ENCODE data around the gene COL23A1.

Gene COL23A1

GRCh38 chr5:178427576-178428197 is 162.5 kb downstream of the COL23A1 start:
- no peak overlapping the region for H3K4me3 ChIP-seq (replicated peaks; ENCODE audit: low read depth, low read length)
- DNase-seq (ENCODE audit: extremely low read depth, low read depth) = no peak
- no peak for TF ChIP-seq CTCF (IDR thresholded peaks at IDR 0.05; ENCODE audit: low read depth, low read length, missing control alignments)

DNA sequence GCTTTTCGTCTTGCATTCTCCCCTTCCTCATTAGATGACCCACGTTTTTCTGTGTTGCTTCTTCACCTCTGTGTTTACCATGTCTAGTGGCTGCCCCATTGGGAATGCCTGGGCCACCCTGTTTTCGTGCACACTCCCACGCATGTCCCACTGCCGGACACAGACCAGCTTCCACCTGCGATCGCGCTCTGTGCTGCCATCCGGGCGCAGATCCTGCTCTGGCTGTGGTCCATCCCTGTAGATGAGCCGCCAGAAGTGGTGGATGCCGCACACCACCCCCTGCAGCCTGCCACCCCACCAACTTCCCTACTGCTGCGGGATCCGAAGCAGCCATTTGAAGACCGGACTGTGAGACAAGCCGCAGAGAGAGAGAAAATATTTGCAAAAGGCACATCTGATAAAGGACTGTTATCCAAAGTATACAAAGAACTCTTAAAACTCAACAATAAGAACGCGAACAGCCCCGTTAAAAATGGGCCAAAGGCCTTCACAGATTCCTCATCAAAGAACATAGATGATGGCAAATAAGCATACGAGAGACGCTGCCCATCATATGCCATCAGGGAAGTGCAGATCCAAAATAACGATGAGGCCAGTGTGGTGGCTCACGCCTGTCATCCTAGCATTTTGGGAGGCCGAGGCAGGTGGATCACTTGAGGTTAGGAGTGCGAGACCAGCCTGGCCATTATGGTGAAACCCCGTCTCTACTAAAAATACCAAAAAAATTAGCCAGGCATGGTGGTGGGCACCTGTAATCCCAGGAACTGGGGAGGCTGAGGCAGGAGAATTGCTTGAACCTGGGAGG is 163.7 kb downstream of the COL23A1 start:
- TF ChIP-seq CTCF (IDR thresholded peaks at IDR 0.05; ENCODE audit: low read depth, low read length, missing control alignments) = no peak

GRCh38 chr5:178425621-178426068 is 164.5 kb downstream of the COL23A1 start:
- no peak for DNase-seq (ENCODE audit: extremely low read depth, low read depth)
- TF ChIP-seq CTCF (IDR thresholded peaks at IDR 0.05; ENCODE audit: low read depth, low read length, missing control alignments) = no peak
- no peak overlapping the region for H3K4me3 ChIP-seq (replicated peaks; ENCODE audit: low read depth, low read length)

More for the DNA sequence above, 163.7 kb downstream of the COL23A1 start:
- H3K4me3 ChIP-seq (replicated peaks; ENCODE audit: low read depth, low read length) = no peak overlapping the region
- DNase-seq (ENCODE audit: extremely low read depth, low read depth) = no peak

GRCh38 chr5:178424810-178425177 is 165.4 kb downstream of the COL23A1 start:
- DNase-seq (ENCODE audit: extremely low read depth, low read depth) = no peak
- TF ChIP-seq CTCF (IDR thresholded peaks at IDR 0.05; ENCODE audit: low read depth, low read length, missing control alignments) = no peak
- H3K4me3 ChIP-seq (replicated peaks; ENCODE audit: low read depth, low read length) = no peak overlapping the region

GRCh38 chr5:178423901-178424809 is 166.0 kb downstream of the COL23A1 start:
- DNase-seq (ENCODE audit: extremely low read depth, low read depth) = no peak
- H3K4me3 ChIP-seq (replicated peaks; ENCODE audit: low read depth, low read length) = no peak overlapping the region
- no peak for TF ChIP-seq CTCF (IDR thresholded peaks at IDR 0.05; ENCODE audit: low read depth, low read length, missing control alignments)

- H3K4me3 ChIP-seq (replicated peaks; ENCODE audit: low read depth, low read length) = no peak overlapping the region
- DNase-seq (ENCODE audit: extremely low read depth, low read depth) = no peak
- no peak for TF ChIP-seq CTCF (IDR thresholded peaks at IDR 0.05; ENCODE audit: low read depth, low read length, missing control alignments)
These were observed 166.8 kb downstream of the COL23A1 start for GRCh38 chr5:178423431-178423830.
